Skeletal muscle tissue (tissue), 4 donors: ENCODE data around the gene EMID1. TPM values are rescaled to one million over a fixed set of nuclear protein-coding genes. Genes with fewer than 3 reads are reported as not detected.
"Not testable (repeated sequence)": the region's sequence is repeated elsewhere in the genome, so short reads cannot be mapped to it uniquely, and the experiment has no call there.

Source experiments
- H3K27ac ChIP-seq: one replicate; pipeline ENCODE4 v1.7.0; 2013; ENCODE audit warnings: mild to moderate bottlenecking, low read depth, low read length, inconsistent platforms
- H3K27me3 ChIP-seq, 3 donors: one replicate each; pipeline ENCODE4 v1.7.0; 2013; ENCODE audit warnings: low read length in 3 of 3; ENCODE audit not compliant: control insufficient read depth in 3 of 3, insufficient read depth in 3 of 3
- H3K36me3 ChIP-seq, 3 donors: one replicate each; pipeline ENCODE4 v1.7.0; 2013; ENCODE audit warnings: low read length in 3 of 3; ENCODE audit not compliant: control insufficient read depth in 3 of 3, insufficient read depth in 3 of 3
- H3K4me1 ChIP-seq, 3 donors: one replicate each; pipeline ENCODE4 v1.7.0; 2013; ENCODE audit warnings: low read length in 3 of 3, mild to moderate bottlenecking in 3 of 3; ENCODE audit not compliant: control insufficient read depth in 3 of 3, insufficient read depth in 3 of 3
- H3K4me3 ChIP-seq, 3 donors: one replicate each; pipeline ENCODE4 v1.7.0; 2013; ENCODE audit warnings: low read length in 3 of 3
- H3K9ac ChIP-seq, 3 donors: one replicate each; pipeline ENCODE4 v1.7.0; 2013; ENCODE audit warnings: low read length in 3 of 3, mild to moderate bottlenecking in 3 of 3, moderate library complexity in 2 of 3, low read depth in 1 of 3
- H3K9me3 ChIP-seq, 3 donors: one replicate each; pipeline ENCODE4 v1.7.0; 2013; ENCODE audit warnings: low read length in 3 of 3; ENCODE audit not compliant: control insufficient read depth in 3 of 3
- total RNA-seq: library from RNA; depleted of rRNA; stranded (reverse); fragments of >200 nt; gene quantifications from one replicate; pipeline ENCODE4 v1.2.3, GENCODE V29; 2014
- donor health status: Osteomylitis.

The EMID1 gene
- total RNA-seq, 1 donor from 2014 or later, result 6.3 TPM

DNA sequence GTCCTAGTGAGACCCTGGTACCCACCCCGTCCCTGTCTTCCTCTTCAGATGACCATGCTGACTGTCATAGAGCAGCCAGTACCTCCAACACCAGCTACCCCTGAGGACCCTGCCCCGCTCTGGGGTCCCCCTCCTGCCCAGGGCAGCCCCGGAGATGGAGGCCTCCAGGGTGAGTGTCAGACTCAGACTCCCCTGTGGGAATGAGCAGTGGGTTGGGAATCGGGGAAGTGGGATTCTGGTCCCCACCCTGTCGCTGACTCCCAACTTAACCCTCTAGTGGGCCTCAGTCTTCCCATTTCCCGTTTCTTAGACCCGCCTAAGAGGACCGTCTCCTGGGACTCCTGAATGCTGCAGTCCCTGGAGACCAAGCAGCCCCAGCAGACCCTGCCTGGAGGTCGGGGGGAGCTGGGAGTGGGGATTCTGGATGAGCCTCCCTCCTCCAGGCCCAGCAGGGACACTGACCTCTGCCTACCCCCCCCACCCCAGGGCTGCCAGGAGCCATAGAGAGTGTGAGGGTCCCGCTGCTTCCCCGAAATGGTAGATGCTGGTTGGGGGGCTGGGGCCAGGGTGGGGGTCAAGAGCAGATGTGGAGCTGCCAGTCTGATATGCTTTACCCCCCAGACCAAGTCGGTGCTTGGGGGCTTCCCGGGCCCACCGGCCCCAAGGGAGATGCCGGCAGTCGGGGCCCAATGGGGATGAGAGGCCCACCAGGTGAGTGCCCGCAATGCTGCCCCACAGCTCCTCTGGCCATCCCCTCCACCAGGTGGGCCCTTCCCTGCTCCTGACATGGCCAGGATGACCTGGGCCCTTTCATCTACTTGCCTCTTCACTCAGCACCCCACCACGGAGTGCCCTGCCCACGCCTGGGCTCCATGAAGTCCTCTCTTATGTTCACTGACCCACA, 25.5 kb downstream of the EMID1 start:
- Histone ChIP-seq H3K9ac (no peak overlapping the region), H3K36me3 (no peaks in the 10 kb centered on the region), H3K27ac (no peak overlapping the region), H3K27me3 (no peaks in the 10 kb centered on the region), H3K4me1 (peaks cover 3 to 10% (median 4%) of the 10 kb centered on the region in 3 donors), H3K4me3 (no peak overlapping the region), H3K9me3 (no peaks in the 10 kb centered on the region)

DNA sequence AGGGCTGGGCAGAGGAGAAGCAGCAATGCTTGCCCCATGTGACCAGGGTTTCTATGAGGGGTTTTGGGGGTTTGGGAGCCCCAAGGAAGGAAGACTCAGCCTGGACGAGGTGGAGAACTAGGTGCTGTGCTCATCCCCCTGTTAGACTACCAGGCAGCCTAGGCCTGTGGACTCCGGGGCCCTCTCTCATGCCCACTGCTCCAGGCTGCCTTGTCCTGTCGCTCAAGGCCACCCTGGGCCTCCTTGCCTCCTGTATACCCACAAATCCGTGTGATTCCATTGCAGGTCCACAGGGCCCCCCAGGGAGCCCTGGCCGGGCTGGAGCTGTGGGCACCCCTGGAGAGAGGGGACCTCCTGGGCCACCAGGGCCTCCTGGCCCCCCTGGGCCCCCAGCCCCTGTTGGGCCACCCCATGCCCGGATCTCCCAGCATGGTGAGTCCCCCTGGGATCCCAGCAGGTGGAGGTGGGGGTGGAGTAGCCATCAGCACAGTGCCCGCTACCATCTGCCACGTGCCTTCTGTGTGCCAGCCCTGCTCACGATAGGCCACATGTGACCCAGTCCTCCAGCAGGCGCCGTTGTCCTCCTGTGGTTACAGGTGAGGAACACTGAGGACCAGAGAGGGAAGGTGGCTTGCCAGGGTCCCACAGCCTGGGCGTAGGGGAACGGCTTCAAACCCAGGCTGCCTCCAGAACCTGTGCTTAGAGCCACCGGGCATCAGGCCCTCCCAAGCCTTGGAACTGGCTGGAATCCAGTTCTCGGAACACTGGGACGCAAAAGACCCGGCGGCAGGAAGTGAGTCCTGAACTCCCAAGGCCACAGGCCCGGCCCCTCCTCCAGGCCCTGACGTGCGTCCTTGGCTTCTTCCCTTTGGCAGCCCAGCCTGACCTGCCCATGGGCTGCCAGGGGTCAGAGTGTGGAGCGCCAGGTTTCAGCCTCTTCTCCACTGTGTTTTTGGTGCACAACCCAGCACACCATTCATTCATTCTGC, 26.6 kb downstream of the EMID1 start:
- Histone ChIP-seq H3K4me1 (peaks cover 2 to 9% (median 3%) of the 10 kb centered on the region in 3 donors), H3K9me3 (no peaks in the 10 kb centered on the region), H3K27ac (no peak overlapping the region), H3K36me3 (no peaks in the 10 kb centered on the region), H3K9ac (no peak overlapping the region), H3K4me3 (no peak overlapping the region), H3K27me3 (no peaks in the 10 kb centered on the region)

DNA sequence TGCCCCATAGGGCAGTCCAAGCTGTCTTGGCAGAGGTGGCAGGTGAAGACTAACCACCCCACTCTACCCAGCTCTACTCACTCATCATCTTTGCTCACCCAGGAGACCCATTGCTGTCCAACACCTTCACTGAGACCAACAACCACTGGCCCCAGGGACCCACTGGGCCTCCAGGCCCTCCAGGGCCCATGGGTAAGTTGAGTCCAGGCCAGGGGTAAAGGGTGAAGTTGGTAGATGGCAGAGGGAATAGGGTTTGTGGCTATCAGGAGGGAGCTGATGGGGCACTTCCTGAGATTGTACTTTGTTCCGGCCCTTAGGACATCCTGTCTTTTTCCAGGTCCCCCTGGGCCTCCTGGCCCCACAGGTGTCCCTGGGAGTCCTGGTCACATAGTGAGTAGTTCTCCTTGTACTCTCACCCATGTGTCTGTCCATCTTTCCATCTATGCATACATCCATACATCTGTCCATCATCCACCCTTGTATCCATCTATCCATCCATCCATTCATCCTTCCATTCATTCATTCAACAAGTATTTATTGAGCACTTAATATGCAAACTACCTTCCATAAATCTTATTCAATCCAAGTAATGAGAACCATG, 27.7 kb downstream of the EMID1 start:
- no peak overlapping the region for H3K27ac ChIP-seq

DNA sequence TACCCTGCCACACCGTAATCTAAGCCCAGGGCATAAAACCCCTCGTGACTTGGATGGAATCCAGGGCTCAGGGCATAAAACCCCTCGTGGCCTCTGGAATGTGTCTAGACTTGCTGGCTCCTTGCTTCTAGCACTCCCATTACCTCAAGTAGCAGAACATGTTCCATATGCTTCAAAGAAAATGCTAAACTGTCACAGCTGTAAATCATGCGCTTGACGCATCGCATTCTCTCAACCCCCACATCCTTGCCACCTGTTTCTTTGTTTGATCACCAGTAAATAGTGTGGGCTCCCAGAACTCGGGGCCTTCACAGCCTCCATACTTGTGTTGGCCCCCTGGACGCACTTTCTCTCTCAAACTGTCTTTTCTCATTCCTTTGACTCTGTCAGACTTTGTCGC, 34.8 kb downstream of the EMID1 start:
- H3K27ac ChIP-seq, H3K36me3 ChIP-seq, H3K9me3 ChIP-seq, H3K9ac ChIP-seq, H3K27me3 ChIP-seq, H3K4me3 ChIP-seq, H3K4me1 ChIP-seq: not testable (repeated sequence)

More for the DNA sequence above, 27.7 kb downstream of the EMID1 start:
- H3K9me3 ChIP-seq, result no peaks in the 10 kb centered on the region
- H3K4me3 ChIP-seq, result no peak overlapping the region
- H3K27me3 ChIP-seq, result no peaks in the 10 kb centered on the region
- H3K9ac ChIP-seq, result no peak overlapping the region
- peaks cover 2 to 9% (median 3%) of the 10 kb centered on the region in 3 donors for H3K4me1 ChIP-seq
- H3K36me3 ChIP-seq, result no peaks in the 10 kb centered on the region

DNA sequence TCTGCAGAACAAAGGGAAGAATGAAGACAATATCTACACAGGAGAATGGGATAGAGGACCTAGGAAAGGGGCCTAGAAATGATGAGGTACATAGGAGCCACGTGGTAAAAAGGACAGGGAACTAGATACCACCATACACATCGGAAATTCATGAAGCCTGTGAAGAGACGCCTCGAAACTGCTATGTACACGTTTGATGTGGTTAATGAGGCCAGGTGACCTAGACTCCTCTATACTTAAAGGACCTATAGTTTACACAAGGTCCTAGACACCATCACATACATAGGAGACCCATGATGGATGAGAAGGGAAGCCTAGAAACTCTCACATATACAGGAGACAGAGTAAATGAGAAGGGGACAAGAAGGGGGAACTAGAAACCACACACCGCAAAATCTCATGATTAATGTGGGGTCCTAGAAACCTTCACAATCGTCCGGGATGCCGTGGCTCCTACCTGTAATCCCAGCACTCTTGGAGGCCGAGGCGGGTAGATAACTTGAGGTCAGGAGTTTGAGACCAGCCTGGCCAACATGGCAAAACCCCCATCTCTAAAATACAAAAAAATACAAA, 38.3 kb downstream of the EMID1 start:
- no peaks in the 10 kb centered on the region for H3K36me3 ChIP-seq
- H3K27ac ChIP-seq, result no peak overlapping the region
- H3K9me3 ChIP-seq, result no peaks in the 10 kb centered on the region
- no peak overlapping the region for H3K4me3 ChIP-seq
- H3K27me3 ChIP-seq, result no peaks in the 10 kb centered on the region
- no peak overlapping the region for H3K9ac ChIP-seq
- no peaks in the 10 kb centered on the region for H3K4me1 ChIP-seq

DNA sequence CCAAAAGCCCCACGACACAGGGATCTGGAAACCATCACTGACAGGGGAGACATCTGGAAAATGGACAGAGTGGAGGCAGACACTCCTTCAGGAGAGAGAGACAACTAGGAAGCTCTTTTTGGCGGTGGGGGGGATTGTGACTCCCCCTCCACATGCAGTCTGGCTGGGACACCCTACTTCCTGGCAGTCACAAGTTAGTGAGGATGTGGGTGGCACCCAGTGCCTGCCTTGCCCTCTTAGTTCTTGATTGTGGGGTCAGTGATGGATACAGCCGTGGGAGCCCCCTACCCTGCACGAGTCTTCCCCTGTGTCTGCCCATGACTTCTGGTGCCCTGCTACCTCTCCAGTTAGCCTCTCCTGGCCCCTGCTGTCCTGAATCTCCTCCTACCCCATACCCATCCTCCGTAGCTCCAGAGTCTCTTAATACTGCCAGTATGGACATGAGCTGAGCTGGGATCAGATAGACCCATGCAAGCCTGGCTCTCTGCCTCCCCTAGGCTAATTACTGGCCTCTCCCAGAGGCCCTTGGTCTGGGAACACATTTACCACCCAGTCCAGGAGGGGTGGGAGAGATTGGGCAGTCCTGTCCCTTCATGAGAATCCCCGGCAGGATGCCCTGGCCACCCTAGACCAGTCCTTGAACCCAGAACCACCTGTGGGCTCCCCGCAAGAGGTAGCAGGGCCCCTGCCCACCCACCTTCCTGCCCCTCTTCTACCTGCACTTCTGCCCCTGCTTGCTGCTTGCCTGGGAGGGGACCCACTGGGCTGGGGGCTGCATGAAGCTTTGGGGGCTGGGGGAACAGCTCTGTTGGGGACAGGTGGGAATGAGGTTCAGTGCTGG, 39.3 kb downstream of the EMID1 start:
- H3K27me3 ChIP-seq, result no peaks in the 10 kb centered on the region
- H3K36me3 ChIP-seq, result no peaks in the 10 kb centered on the region
- H3K9me3 ChIP-seq, result no peaks in the 10 kb centered on the region
- no peak overlapping the region for H3K27ac ChIP-seq
- no peak overlapping the region for H3K9ac ChIP-seq
- no peaks in the 10 kb centered on the region for H3K4me1 ChIP-seq
- H3K4me3 ChIP-seq, result no peak overlapping the region

DNA sequence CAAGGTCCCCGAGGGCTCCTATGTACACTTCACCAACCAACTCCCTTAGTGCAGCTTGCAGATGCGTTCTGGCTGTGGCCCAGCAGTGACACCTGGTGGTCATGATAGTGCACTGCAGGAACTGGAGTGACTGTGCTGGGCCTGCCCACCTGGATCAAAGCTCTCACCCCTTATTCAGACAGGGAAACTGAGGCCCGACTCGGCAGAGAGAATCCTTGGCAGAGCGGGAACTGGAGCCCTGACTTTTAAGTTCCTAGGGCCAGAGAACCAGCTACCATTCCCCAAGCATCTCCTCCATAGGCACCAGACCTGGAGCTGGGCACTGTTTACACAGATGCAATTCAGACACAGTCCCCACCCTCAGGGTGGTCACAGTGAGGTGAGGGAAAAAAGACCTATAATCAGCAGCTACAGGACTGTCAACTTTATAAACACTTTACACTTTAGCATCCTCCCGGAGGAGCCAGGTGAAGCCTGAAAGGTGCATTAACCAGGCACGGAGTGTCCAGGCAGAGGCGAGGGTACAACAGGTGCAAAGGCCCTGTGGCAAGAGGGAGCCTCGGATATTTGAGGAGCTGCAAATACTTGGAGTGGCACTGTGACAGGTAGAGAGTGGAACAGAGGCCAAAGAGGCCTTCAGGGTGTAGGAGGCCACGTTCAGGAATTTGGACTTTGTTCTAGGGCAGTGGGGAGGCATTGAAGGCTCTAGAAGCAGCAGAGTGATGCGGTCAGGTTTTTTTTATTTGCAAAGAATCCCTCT, 40.1 kb downstream of the EMID1 start:
- Histone ChIP-seq H3K27ac (no peak overlapping the region), H3K4me3 (no peak overlapping the region), H3K9me3 (no peaks in the 10 kb centered on the region), H3K9ac (no peak overlapping the region), H3K4me1 (no peaks in the 10 kb centered on the region), H3K36me3 (no peaks in the 10 kb centered on the region), H3K27me3 (no peaks in the 10 kb centered on the region)

DNA sequence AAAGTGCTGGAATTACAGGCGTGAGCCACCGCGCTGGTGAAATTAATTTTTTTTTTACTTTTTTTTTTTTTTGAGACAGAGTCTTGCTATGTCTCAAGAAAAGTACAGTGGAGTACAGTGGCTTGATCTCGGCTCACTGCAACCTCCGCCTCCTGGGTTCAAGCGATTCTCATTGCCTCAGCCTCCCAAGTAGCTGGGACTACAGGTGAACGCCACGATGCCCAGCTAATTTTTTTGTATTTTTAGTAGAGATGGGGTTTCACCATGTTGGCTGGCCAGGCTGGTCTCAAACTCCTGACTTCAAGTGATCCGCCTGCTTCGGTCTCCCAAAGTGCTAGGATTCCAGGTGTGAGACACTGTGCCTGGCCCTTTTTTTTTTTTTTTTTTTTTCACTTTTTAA, 42.2 kb downstream of the EMID1 start:
- not testable (repeated sequence) for H3K9me3 ChIP-seq, H3K36me3 ChIP-seq, H3K9ac ChIP-seq, H3K4me1 ChIP-seq, H3K27ac ChIP-seq, H3K27me3 ChIP-seq, H3K4me3 ChIP-seq
